Measurements from ENCODE around the gene WDR27.
"Not testable (repeated sequence)": the region's sequence is repeated elsewhere in the genome, so short reads cannot be mapped to it uniquely, and the experiment has no call there.

WDR27 gene

DNA sequence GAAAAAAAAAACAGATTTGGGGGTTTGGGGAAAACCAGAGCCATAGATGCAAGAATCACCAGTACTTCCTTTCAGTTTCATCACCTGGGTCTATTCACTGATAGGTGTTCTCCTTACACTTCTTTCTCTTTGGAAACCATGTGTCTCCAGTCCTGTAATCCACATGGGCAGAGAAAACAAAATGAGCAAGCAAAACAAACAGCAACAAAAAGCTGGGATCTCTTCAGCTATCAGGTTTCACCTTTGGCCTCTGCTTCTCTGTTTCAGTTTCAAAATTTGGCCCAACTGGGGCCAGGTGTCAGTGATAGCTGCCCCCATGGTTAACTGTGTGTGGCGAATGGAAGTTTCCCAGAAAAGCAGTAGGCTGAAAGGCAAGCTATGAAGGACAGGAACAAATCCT, 228.2 kb downstream of the WDR27 start:
- no peak for TF ChIP-seq CTCF (IDR thresholded peaks at IDR 0.05; ENCODE audit: low read depth, low read length)
- no peak for DNase-seq (ENCODE audit: low read depth in 2 of 2)
- H3K4me3 ChIP-seq (replicated peaks in 1 of 2; ENCODE audit: low read depth in 2 of 2, low read length in 2 of 2) = no peak overlapping the region

GRCh38 chr6:169472786-169473416, 228.9 kb downstream of the WDR27 start:
- H3K4me3 ChIP-seq (replicated peaks in 1 of 2; ENCODE audit: low read depth in 2 of 2, low read length in 2 of 2) = no peak overlapping the region
- TF ChIP-seq CTCF (IDR thresholded peaks at IDR 0.05; ENCODE audit: low read depth, low read length) = no peak
- DNase-seq (ENCODE audit: low read depth in 2 of 2) = no peak

DNA sequence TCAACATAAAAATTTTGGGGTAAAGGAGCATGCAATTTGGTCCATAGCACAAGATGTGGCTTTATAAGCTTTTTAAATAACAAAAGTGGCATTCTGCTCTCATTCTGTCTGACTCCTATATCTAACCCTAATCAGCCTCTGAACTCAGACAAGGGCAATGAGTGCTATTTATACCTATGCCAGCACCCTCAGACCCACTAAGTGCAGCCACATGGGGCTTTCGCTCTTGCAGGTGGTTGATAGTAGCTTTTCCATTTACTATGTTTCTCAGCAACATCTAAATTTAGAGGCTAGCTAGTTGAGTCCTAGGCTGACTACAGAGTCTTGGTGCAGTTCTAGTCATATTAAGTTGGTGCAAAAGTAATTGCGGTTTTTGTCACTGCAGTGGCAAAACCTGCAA, 231.0 kb downstream of the WDR27 start:
- DNase-seq (ENCODE audit: low read depth in 2 of 2) = no peak
- TF ChIP-seq CTCF (IDR thresholded peaks at IDR 0.05; ENCODE audit: low read depth, low read length) = no peak

DNA sequence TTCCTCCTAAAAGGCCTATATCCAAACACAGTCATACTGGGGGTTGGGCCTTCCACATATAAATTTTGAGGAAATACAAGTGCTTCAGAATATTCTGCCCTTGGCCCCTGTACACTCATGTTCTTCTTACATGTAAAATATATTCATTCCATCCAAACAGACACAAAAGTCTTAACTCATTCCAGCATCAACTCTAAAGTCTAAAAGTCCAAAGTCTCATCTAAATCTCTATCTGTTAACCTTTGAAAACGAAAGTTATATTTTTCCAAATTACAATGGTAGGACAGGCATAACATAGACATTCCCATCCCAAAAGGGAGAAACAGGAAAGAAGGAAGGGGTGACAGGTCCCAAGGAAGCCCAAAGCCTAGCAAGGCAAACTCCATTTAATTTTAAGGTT, 232.8 kb downstream of the WDR27 start:
- no peak for DNase-seq (ENCODE audit: low read depth in 2 of 2)
- TF ChIP-seq CTCF (IDR thresholded peaks at IDR 0.05; ENCODE audit: low read depth, low read length) = no peak
- no peak overlapping the region for H3K4me3 ChIP-seq (replicated peaks in 1 of 2; ENCODE audit: low read depth in 2 of 2, low read length in 2 of 2)

More for the DNA sequence above, 231.0 kb downstream of the WDR27 start:
- no peak overlapping the region for H3K4me3 ChIP-seq (replicated peaks in 1 of 2; ENCODE audit: low read depth in 2 of 2, low read length in 2 of 2)

DNA sequence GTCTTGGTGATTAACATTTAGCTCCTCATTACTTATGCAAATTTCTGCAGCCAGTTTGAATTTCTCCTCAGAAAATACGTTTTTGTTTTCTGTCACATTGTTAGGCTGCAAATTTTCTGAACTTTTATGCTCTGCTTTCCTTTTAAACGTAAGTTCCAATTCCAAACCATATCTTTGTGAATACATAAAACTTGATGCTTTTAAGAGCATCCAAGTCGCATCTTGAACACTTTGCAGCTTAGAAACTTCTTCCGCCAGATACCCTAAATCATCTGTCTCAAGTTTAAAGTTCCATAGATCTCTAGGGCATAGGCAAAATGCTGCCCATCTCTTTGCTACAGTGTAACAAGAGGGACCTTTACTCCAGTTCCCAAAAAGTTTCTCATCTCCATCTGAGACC, 234.1 kb downstream of the WDR27 start:
- not testable (repeated sequence) for H3K4me3 ChIP-seq (replicated peaks in 1 of 2; ENCODE audit: low read depth in 2 of 2, low read length in 2 of 2); DNase-seq (ENCODE audit: low read depth in 2 of 2)

- not testable (repeated sequence) for H3K4me3 ChIP-seq (replicated peaks in 1 of 2; ENCODE audit: low read depth in 2 of 2, low read length in 2 of 2); DNase-seq (ENCODE audit: low read depth in 2 of 2)
Measured at GRCh38 chr6:169466256-169466655, 235.6 kb downstream of the WDR27 start.

- H3K4me3 ChIP-seq (replicated peaks in 1 of 2; ENCODE audit: low read depth in 2 of 2, low read length in 2 of 2) = no peak overlapping the region
- no peak for TF ChIP-seq CTCF (IDR thresholded peaks at IDR 0.05; ENCODE audit: low read depth, low read length)
- DNase-seq (ENCODE audit: low read depth in 2 of 2) = no peak
Measured at GRCh38 chr6:169457762-169458161, 244.1 kb downstream of the WDR27 start.

GRCh38 chr6:169456840-169457239, 245.0 kb downstream of the WDR27 start:
- DNase-seq (ENCODE audit: low read depth in 2 of 2) = no peak
- TF ChIP-seq CTCF (IDR thresholded peaks at IDR 0.05; ENCODE audit: low read depth, low read length) = no peak
- H3K4me3 ChIP-seq (replicated peaks in 1 of 2; ENCODE audit: low read depth in 2 of 2, low read length in 2 of 2) = no peak overlapping the region

Data from cardiac fibroblast (primary cell).